ENCODE data around the gene GBA2.

- TF ChIP-seq CTCF (IDR thresholded peaks at IDR 0.05), result peak; percentile 57 to 67 (median 60)
- TF ChIP-seq POLR2A (IDR thresholded peaks at IDR 0.05), result no peak
Observed at GRCh38 chr9:35736201-35736633, 12.8 kb downstream of the GBA2 start.
